ENCODE measurements around the gene REPS1.

The REPS1 gene

GRCh38 chr6:138987643-138988468, at the start of gene REPS1:
Gene REPS1, minus strand, starts transcription at chr6:138988253. Its CDS starts 571 bp downstream, at chr6:138987682.
- DNase-seq = peak; percentile 95

- DNase-seq = no peak
Measured at GRCh38 chr6:139037490-139037889, 49.4 kb upstream of the REPS1 start.

- peak; percentile 75 for DNase-seq
Measured at GRCh38 chr6:139030228-139030963, 42.3 kb upstream of the REPS1 start.

- peak; percentile 81 for DNase-seq
Measured at GRCh38 chr6:139029470-139030227, 41.6 kb upstream of the REPS1 start.

GRCh38 chr6:139028658-139029469, 40.8 kb upstream of the REPS1 start, which contains the start of gene ABRACL:
Gene ABRACL, plus strand, starts transcription at chr6:139028745. Its CDS starts 5,416 bp downstream, at chr6:139034161.
- peak; percentile 85 for DNase-seq

GRCh38 chr6:139028215-139028657, 40.2 kb upstream of the REPS1 start:
- DNase-seq = no peak

- peak; percentile 88 for DNase-seq
Measured at GRCh38 chr6:139027620-139028182, 39.6 kb upstream of the REPS1 start.

- peak; percentile 11 for DNase-seq
Measured at GRCh38 chr6:139025416-139025815, 37.4 kb upstream of the REPS1 start.

- no peak for DNase-seq
Measured at GRCh38 chr6:139020689-139021088, 32.6 kb upstream of the REPS1 start.

GRCh38 chr6:139019722-139020121, 31.7 kb upstream of the REPS1 start:
- no peak for DNase-seq

- DNase-seq = no peak
Measured at GRCh38 chr6:139017227-139017626, 29.2 kb upstream of the REPS1 start.

GRCh38 chr6:139016337-139017213, 28.5 kb upstream of the REPS1 start:
- peak; percentile 88 for DNase-seq

- DNase-seq = no peak
Measured at GRCh38 chr6:139014945-139015344, 26.9 kb upstream of the REPS1 start.

- no peak for DNase-seq
Measured at GRCh38 chr6:139013185-139013800, 25.2 kb upstream of the REPS1 start.

- DNase-seq = no peak
Measured at GRCh38 chr6:139011980-139012379, 23.9 kb upstream of the REPS1 start.

- no peak for DNase-seq
Measured at GRCh38 chr6:139010674-139011073, 22.6 kb upstream of the REPS1 start.

- peak; percentile 46 for DNase-seq
Measured at GRCh38 chr6:139008117-139008516, 20.1 kb upstream of the REPS1 start.

GRCh38 chr6:139007428-139007827, 19.4 kb upstream of the REPS1 start:
- DNase-seq = no peak

- no peak for DNase-seq
Measured at GRCh38 chr6:139006477-139006876, 18.4 kb upstream of the REPS1 start.

- DNase-seq = peak; percentile 70
Measured at GRCh38 chr6:139003751-139004150, 15.7 kb upstream of the REPS1 start.

Data from OCI-M1 (cell line).